ENCODE data around the gene MXRA7. TPM values are rescaled to one million over a fixed set of nuclear protein-coding genes. Genes with fewer than 3 reads are reported as not detected.

MXRA7 gene
- total and polyA plus RNA-seq, 2 of the 4 experiments (the other 2 are of a cell fraction): 168 to 231 TPM

DNA sequence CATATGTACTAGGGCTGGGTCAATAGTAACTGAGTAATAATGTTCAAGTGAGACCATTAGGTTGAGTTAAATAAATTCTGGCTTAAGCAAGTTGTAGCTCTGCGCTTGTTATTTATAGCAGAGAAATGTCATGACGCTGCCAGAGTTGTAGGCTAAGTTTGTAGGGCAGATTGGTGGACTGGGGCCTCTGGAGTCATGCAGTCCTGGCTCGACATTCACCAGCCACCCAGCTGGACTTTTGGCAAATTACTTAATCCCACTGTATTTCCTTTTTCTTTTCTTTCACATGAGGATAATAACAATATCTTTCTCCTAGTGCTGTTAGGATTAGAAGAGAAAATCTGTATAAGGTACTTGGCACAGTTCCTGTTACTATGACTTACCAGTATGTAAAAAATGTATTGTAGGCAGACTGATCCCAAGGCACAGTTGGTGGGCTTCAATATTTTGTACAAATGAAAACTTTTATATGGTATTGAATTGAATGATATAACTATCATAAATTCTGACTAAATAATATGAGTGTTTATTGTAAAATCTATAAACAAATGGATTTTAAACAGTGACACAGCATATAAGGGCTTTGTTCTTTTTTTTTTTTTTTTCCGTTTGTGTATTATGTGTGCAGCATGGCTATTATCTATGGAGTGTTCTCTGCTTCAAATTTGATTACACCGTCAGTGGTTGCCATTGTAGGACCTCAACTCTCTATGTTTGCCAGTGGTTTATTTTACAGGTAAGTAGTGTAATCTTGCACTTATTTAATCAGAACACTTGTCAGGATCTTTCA is 29.8 kb upstream of the MXRA7 start:
- Histone ChIP-seq H3K23ac (ENCODE audit: low read depth, low read length) (no peak overlapping the region), H3K4ac (ENCODE audit: low read depth, low read length) (no peak overlapping the region), H3K4me3 (ENCODE audit: insufficient read depth, low read depth, low read length) (no peak overlapping the region), H3K56ac (ENCODE audit: extremely low read depth, insufficient read depth, low read length) (no peak overlapping the region), H4K91ac (ENCODE audit: insufficient read depth, low read depth, low read length) (no peak overlapping the region), H2BK15ac (ENCODE audit: low read depth, low read length) (no peak overlapping the region), H2BK20ac (ENCODE audit: low read depth, low read length) (no peak overlapping the region), H3K36me3 (ENCODE audit: control insufficient read depth, insufficient read depth, low read length) (peaks cover 16% of the 10 kb centered on the region), H3K9me3 (ENCODE audit: control insufficient read depth, insufficient read depth, low read length) (no peaks in the 10 kb centered on the region; the same call in 1 of the 2 replicates), H2AFZ (replicated peaks; ENCODE audit: low read length, poor library complexity) (no peak overlapping the region), H3K18ac (ENCODE audit: low read depth, low read length) (no peak overlapping the region), H3K9me1 (ENCODE audit: insufficient read depth, low read length) (peaks cover 4% of the 10 kb centered on the region; the same call in 1 of the 2 replicates), H3K4me1 (ENCODE audit: control insufficient read depth, insufficient read depth, low read length) (no peaks in the 10 kb centered on the region), H3K27me3 (ENCODE audit: control insufficient read depth, insufficient read depth, low read length) (no peaks in the 10 kb centered on the region), H3K27ac (ENCODE audit: insufficient read depth, low read length) (peak overlapping the region; percentile 5; the same call in 1 of the 2 replicates), H2AK5ac (ENCODE audit: low read depth, low read length) (no peak overlapping the region), H4K5ac (ENCODE audit: low read depth, low read length) (no peak overlapping the region), H3K4me2 (ENCODE audit: low read depth, low read length) (peak overlapping the region; percentile 53), H3K14ac (replicated peaks; ENCODE audit: low read depth, low read length) (no peak overlapping the region), H4K20me1 (ENCODE audit: insufficient read depth, low read length) (peaks cover 8% of the 10 kb centered on the region), H2AK9ac (replicated peaks; ENCODE audit: low read depth, low read length, poor library complexity) (no peak overlapping the region), H2BK5ac (ENCODE audit: low read depth, low read length, poor library complexity, severe bottlenecking) (no peak overlapping the region), H2BK120ac (ENCODE audit: low read depth, low read length) (no peak overlapping the region), H3K9ac (ENCODE audit: low read depth, low read length) (no peak overlapping the region), H4K8ac (ENCODE audit: low read depth in 2 of 2, low read length in 2 of 2) (no peak overlapping the region), H3K79me1 (ENCODE audit: low read depth in 1 of 2, low read length in 2 of 2) (peaks cover 10 to 20% of the 10 kb centered on the region in 2 experiments)
- TF ChIP-seq RFX5 (IDR thresholded peaks at IDR 0.05; ENCODE audit: low read depth, low read length) (no peak), RAD21 (IDR thresholded peaks at IDR 0.05; ENCODE audit: low read length) (no peak), MXI1 (IDR thresholded peaks at IDR 0.05; ENCODE audit: borderline replicate concordance, low read depth, low read length) (no peak), RCOR1 (IDR thresholded peaks at IDR 0.05; ENCODE audit: insufficient replicate concordance, low read length) (no peak), CEBPB (IDR thresholded peaks at IDR 0.05; ENCODE audit: low read depth, low read length) (no peak)
- TF ChIP-seq, protein P1, sequence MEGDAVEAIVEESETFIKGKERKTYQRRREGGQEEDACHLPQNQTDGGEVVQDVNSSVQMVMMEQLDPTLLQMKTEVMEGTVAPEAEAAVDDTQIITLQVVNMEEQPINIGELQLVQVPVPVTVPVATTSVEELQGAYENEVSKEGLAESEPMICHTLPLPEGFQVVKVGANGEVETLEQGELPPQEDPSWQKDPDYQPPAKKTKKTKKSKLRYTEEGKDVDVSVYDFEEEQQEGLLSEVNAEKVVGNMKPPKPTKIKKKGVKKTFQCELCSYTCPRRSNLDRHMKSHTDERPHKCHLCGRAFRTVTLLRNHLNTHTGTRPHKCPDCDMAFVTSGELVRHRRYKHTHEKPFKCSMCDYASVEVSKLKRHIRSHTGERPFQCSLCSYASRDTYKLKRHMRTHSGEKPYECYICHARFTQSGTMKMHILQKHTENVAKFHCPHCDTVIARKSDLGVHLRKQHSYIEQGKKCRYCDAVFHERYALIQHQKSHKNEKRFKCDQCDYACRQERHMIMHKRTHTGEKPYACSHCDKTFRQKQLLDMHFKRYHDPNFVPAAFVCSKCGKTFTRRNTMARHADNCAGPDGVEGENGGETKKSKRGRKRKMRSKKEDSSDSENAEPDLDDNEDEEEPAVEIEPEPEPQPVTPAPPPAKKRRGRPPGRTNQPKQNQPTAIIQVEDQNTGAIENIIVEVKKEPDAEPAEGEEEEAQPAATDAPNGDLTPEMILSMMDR (conservative IDR thresholded peaks at IDR 0.05; ENCODE audit: low read depth, low read length): no peak
- peak; percentile 66 for DNase-seq
- BruUV-seq (replicated peaks): no TSS peak
- dilution Hi-C loops (cut with HindIII; ENCODE audit: low sequenced_read_pairs, unreplicated experiment): no loop called here
- WGBS, 2 experiments (ENCODE audit: extremely low coverage in 2 of 2, insufficient read length in 1 of 2): no CpG with 5 or more reads among the region's 5 CpGs
- ChIA-PET POLR2A (ENCODE audit: unreplicated experiment) (no interaction called here), CTCF (interaction anchor here (0.6 to 1.1 kb wide), 2 partner anchors 8 to 32 kb away, joined by 3 read pairs; no protein-coding TSS in a partner anchor)
- ATAC-seq (ENCODE audit: low read depth): no peak
- in situ Hi-C loops (cut with MboI; ENCODE audit: low sequenced_read_pairs): no loop called here
- intact Hi-C loops (cut with micrococcal nuclease): no loop called here

Measured in IMR-90 (cell line).